Gastroesophageal sphincter (tissue), 3 donors: ENCODE data around the gene JAK3.

ENCODE experiments used
- EP300 ChIP-seq: sonication (generic); formaldehyde crosslinking; IDR thresholded peaks from one replicate; pipeline ENCODE4 v1.6.1; 2017; ENCODE audit warnings: antibody characterized with exemption, mild to moderate bottlenecking
- POLR2A ChIP-seq, 2 donors: fragments of 450-650 bp; IDR thresholded peaks; one replicate each; pipeline ENCODE4 v1.6.1; 2017; ENCODE audit warnings: antibody characterized with exemption in 2 of 2, mild to moderate bottlenecking in 2 of 2, moderate library complexity in 1 of 2
- POLR2AphosphoS5 ChIP-seq: sonication (generic); formaldehyde crosslinking; IDR thresholded peaks from one replicate; pipeline ENCODE4 v1.6.1; 2017; ENCODE audit warnings: antibody characterized with exemption
- TF ChIP-seq, protein P1 (sequence below), 4 experiments: fragments of 200-600 bp in 2 of 4; fragments of 450-650 bp in 2 of 4; sonication (generic) in 1 of 4; IDR thresholded peaks; one replicate each; pipeline ENCODE4 v1.5.1; 2017 to 2019; ENCODE audit warnings: antibody characterized with exemption in 4 of 4, mild to moderate bottlenecking in 2 of 4, moderate library complexity in 2 of 4

DNA sequence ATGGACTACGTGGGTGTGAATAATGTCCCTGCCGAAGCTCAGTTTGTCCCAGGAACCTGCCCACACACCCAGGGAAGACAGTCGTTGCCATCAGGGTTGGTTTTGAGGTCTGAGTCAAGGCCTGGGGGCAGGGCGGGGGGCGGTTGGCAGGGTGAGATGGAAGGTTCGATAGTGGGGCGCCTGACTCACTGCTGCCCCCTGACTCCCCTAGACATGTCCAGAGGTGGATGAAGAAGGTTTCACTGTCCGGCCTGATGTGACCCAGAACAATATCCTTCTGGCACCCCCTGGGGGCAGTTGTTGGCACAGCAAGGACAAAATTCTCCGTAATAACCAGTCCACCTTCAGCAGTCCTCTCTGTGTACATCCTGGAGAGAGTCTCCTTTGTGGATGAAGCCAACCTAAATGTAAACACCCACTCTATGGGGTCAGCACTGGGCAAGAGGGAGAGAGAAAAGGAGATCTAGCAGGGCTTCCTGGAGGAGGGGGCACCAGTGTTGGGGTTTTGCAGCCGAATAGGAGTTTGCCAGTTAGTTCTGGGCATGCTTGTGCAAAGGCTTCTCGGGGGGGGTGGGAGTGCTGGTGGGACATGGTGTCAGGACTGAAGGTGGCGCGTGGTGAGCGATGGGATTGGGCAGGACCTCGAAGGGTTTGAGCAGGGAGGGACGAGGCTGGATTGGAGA, 72.4 kb downstream of the JAK3 start:
- TF ChIP-seq POLR2A (IDR thresholded peaks at IDR 0.05) (no peak), POLR2AphosphoS5 (no peak), EP300 (no peak)
- TF ChIP-seq, protein P1, sequence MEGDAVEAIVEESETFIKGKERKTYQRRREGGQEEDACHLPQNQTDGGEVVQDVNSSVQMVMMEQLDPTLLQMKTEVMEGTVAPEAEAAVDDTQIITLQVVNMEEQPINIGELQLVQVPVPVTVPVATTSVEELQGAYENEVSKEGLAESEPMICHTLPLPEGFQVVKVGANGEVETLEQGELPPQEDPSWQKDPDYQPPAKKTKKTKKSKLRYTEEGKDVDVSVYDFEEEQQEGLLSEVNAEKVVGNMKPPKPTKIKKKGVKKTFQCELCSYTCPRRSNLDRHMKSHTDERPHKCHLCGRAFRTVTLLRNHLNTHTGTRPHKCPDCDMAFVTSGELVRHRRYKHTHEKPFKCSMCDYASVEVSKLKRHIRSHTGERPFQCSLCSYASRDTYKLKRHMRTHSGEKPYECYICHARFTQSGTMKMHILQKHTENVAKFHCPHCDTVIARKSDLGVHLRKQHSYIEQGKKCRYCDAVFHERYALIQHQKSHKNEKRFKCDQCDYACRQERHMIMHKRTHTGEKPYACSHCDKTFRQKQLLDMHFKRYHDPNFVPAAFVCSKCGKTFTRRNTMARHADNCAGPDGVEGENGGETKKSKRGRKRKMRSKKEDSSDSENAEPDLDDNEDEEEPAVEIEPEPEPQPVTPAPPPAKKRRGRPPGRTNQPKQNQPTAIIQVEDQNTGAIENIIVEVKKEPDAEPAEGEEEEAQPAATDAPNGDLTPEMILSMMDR (IDR thresholded peaks at IDR 0.05) = peak in 3 of 4 experiments; percentile 16 to 32 (median 22)
